ENCODE data around the gene DSCAML1.

GRCh38 chr11:117409511-117409910 lies 387.5 kb downstream of the DSCAML1 start:
- TF ChIP-seq CTCF (IDR thresholded peaks at IDR 0.05) (no peak), POLR2A (IDR thresholded peaks at IDR 0.05) (no peak)
